Neural cell (in vitro differentiated cells): ENCODE results near the gene OBSCN. TPM values are rescaled to one million over a fixed set of nuclear protein-coding genes. Genes with fewer than 3 reads are reported as not detected.

ENCODE experiments used
- H2AFZ ChIP-seq: fragments of 200-600, 300-800 bp; sonication (generic), shearing (Covaris generic); 2 replicates; pipeline ENCODE4 v1.6.0; 2014; ENCODE audit warnings: low read depth, mild to moderate bottlenecking, antibody characterized with exemption, low read length, moderate library complexity
- H3F3A ChIP-seq: fragments of 200-600 bp; shearing (Covaris generic); 2 replicates; pipeline ENCODE4 v1.6.1; 2016; ENCODE audit warnings: mild to moderate bottlenecking, moderate library complexity, mixed read lengths, antibody characterized with exemption, low read length; ENCODE audit not compliant: insufficient read depth, poor library complexity, severe bottlenecking
- H3K27ac ChIP-seq: fragments of 200-600, 300-800 bp; sonication (generic), shearing (Covaris generic); 2 replicates; pipeline ENCODE4 v1.5.1; 2014; ENCODE audit warnings: mild to moderate bottlenecking, low read length, moderate library complexity
- H3K27me3 ChIP-seq: fragments of 300-800, 200-600 bp; sonication (generic), shearing (Covaris generic); 2 replicates; pipeline ENCODE4 v1.6.0; 2014; ENCODE audit warnings: mild to moderate bottlenecking, low read depth, low read length, moderate library complexity; ENCODE audit not compliant: insufficient read depth
- H3K36me3 ChIP-seq: fragments of 300-800, 200-600 bp; sonication (generic), shearing (Covaris generic); 2 replicates; pipeline ENCODE4 v1.5.1; 2014; ENCODE audit warnings: mild to moderate bottlenecking, antibody characterized with exemption, low read length, moderate library complexity; ENCODE audit not compliant: insufficient read depth
- H3K4me2 ChIP-seq: fragments of 300-800, 200-600 bp; sonication (generic), shearing (Covaris generic); 2 replicates; pipeline ENCODE4 v1.6.0; 2014; ENCODE audit warnings: mild to moderate bottlenecking, low read length
- H3K4me3 ChIP-seq: fragments of 300-800, 200-600 bp; sonication (generic), shearing (Covaris generic); 2 replicates; pipeline ENCODE4 v1.5.1; 2014; ENCODE audit warnings: mild to moderate bottlenecking, low read length, moderate library complexity
- H3K79me2 ChIP-seq: fragments of 200-600 bp; shearing (Covaris generic); replicated peaks from 2 replicates; pipeline ENCODE4 v1.6.0; 2014; ENCODE audit warnings: mild to moderate bottlenecking, low read length, moderate library complexity; ENCODE audit not compliant: insufficient read depth
- H3K9ac ChIP-seq: fragments of 300-800, 200-600 bp; sonication (generic), shearing (Covaris generic); 2 replicates; pipeline ENCODE4 v1.6.1; 2016; ENCODE audit warnings: mild to moderate bottlenecking, low read length, mixed read lengths
- H3K9me2 ChIP-seq: fragments of 200-600 bp; shearing (Covaris generic); 2 replicates; pipeline ENCODE4 v1.6.1; 2016; ENCODE audit warnings: mild to moderate bottlenecking, low read length, mixed read lengths; ENCODE audit not compliant: insufficient read depth
- H3K9me3 ChIP-seq: fragments of 200-600, 300-800 bp; sonication (generic), shearing (Covaris generic); 2 replicates; pipeline ENCODE4 v1.6.1; 2016; ENCODE audit warnings: mild to moderate bottlenecking, mixed run types, low read length, moderate library complexity, mixed read lengths
- H4K20me1 ChIP-seq: fragments of 200-600 bp; shearing (Covaris generic); 2 replicates; pipeline ENCODE4 v1.6.1; 2016; ENCODE audit warnings: mild to moderate bottlenecking, mixed run types; ENCODE audit not compliant: insufficient read depth
- EP300 ChIP-seq: fragments of 450-650 bp; conservative IDR thresholded peaks from 2 replicates; pipeline ENCODE4 v1.6.1; 2014; ENCODE audit warnings: antibody characterized with exemption, mild to moderate bottlenecking, moderate library complexity; ENCODE audit not compliant: poor library complexity, severe bottlenecking
- EZH2 ChIP-seq: fragments of 200-600, 300-800 bp; shearing (Covaris generic), sonication (generic); IDR thresholded peaks from 2 replicates; pipeline ENCODE4 v1.6.1; 2014; ENCODE audit warnings: antibody characterized with exemption, low read length, borderline replicate concordance, mild to moderate bottlenecking; ENCODE audit not compliant: insufficient read depth, poor library complexity, severe bottlenecking
- MXI1 ChIP-seq: fragments of 450-650 bp; conservative IDR thresholded peaks from 2 replicates; pipeline ENCODE4 v1.6.1; 2014; ENCODE audit warnings: antibody characterized with exemption, mild to moderate bottlenecking; ENCODE audit not compliant: poor library complexity, severe bottlenecking
- POLR2AphosphoS5 ChIP-seq: IDR thresholded peaks from 2 replicates; pipeline ENCODE4 v1.6.1; 2012
- RAD21 ChIP-seq: fragments of 450-650 bp; conservative IDR thresholded peaks from 2 replicates; pipeline ENCODE4 v1.6.1; 2014; ENCODE audit warnings: antibody characterized with exemption, mild to moderate bottlenecking, moderate library complexity
- SMC3 ChIP-seq: fragments of 450-650 bp; conservative IDR thresholded peaks from 2 replicates; pipeline ENCODE4 v1.6.1; 2014; ENCODE audit warnings: antibody characterized with exemption, mild to moderate bottlenecking, moderate library complexity; ENCODE audit not compliant: poor library complexity
- TAF1 ChIP-seq: IDR thresholded peaks from 2 replicates; pipeline ENCODE4 v1.6.1; 2012; ENCODE audit warnings: low read depth
- polyA plus RNA-seq: library from polyadenylated mRNA; depleted of rRNA; stranded (reverse); fragments of >200 nt; gene quantifications from 2 replicates; pipeline ENCODE4 v1.2.3, GENCODE V29; 2014
- TF ChIP-seq, protein P1 (sequence below): IDR thresholded peaks from 2 replicates; pipeline ENCODE4 v1.6.1; 2012; ENCODE audit warnings: borderline replicate concordance
- TF ChIP-seq, protein P2 (sequence below): fragments of 450-650 bp; IDR thresholded peaks from 2 replicates; pipeline ENCODE4 v1.5.1; 2014; ENCODE audit warnings: antibody characterized with exemption, mild to moderate bottlenecking, moderate library complexity; ENCODE audit not compliant: poor library complexity, severe bottlenecking

The OBSCN gene
- polyA plus RNA-seq, 1 donor from 2014 or later: 7.2 TPM

DNA sequence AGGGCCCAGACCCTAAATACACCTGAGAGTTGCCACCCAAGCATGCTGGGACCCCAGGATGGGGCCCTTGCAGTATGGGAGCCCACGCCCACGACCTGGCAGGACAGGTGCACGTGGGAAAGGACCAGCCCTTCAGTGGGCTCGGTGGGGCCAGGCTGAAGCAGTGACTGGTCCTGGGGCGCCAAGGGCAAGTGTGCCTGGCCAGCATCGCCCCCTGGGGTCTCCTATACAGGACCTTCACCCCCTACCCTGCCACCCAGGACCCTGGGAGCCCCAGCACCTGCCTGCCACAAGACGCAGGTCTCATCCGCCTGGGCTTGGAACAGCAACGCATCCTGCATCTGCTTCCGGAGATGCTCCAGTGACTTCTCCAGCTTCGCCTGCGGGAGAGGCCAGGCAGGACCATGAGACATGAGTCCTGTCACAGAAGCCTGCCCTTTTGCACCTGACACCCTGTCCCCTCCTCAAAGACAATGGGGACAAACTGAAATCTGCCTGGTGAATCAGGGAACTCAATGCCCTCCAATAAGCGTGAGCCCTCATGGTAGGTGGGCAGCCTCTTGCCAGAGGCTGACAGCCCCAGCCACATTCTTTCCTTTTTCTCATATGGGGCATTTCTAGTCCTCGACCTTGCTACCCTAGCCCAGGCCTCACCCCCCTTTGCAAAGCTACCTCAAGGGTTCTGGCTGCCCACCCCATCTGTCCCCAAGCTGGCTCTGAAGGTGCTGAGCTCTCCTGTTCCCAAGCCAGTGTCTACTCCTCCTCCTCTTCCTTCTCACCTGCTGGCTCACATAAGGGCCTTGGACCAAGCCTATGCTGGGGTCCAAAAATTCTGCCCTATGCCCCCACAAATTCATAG is 194.2 kb downstream of the OBSCN start:
- TF ChIP-seq MXI1 (no peak), EZH2 (no peak), POLR2AphosphoS5 (no peak), SMC3 (no peak), EP300 (no peak), TAF1 (no peak), RAD21 (no peak)
- TF ChIP-seq, protein P1, sequence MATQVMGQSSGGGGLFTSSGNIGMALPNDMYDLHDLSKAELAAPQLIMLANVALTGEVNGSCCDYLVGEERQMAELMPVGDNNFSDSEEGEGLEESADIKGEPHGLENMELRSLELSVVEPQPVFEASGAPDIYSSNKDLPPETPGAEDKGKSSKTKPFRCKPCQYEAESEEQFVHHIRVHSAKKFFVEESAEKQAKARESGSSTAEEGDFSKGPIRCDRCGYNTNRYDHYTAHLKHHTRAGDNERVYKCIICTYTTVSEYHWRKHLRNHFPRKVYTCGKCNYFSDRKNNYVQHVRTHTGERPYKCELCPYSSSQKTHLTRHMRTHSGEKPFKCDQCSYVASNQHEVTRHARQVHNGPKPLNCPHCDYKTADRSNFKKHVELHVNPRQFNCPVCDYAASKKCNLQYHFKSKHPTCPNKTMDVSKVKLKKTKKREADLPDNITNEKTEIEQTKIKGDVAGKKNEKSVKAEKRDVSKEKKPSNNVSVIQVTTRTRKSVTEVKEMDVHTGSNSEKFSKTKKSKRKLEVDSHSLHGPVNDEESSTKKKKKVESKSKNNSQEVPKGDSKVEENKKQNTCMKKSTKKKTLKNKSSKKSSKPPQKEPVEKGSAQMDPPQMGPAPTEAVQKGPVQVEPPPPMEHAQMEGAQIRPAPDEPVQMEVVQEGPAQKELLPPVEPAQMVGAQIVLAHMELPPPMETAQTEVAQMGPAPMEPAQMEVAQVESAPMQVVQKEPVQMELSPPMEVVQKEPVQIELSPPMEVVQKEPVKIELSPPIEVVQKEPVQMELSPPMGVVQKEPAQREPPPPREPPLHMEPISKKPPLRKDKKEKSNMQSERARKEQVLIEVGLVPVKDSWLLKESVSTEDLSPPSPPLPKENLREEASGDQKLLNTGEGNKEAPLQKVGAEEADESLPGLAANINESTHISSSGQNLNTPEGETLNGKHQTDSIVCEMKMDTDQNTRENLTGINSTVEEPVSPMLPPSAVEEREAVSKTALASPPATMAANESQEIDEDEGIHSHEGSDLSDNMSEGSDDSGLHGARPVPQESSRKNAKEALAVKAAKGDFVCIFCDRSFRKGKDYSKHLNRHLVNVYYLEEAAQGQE: no peak
- TF ChIP-seq, protein P2, sequence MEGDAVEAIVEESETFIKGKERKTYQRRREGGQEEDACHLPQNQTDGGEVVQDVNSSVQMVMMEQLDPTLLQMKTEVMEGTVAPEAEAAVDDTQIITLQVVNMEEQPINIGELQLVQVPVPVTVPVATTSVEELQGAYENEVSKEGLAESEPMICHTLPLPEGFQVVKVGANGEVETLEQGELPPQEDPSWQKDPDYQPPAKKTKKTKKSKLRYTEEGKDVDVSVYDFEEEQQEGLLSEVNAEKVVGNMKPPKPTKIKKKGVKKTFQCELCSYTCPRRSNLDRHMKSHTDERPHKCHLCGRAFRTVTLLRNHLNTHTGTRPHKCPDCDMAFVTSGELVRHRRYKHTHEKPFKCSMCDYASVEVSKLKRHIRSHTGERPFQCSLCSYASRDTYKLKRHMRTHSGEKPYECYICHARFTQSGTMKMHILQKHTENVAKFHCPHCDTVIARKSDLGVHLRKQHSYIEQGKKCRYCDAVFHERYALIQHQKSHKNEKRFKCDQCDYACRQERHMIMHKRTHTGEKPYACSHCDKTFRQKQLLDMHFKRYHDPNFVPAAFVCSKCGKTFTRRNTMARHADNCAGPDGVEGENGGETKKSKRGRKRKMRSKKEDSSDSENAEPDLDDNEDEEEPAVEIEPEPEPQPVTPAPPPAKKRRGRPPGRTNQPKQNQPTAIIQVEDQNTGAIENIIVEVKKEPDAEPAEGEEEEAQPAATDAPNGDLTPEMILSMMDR: no peak
- no peak overlapping the region for H2AFZ ChIP-seq
- no peaks in the 10 kb centered on the region for H3K9me3 ChIP-seq
- no peaks in the 10 kb centered on the region for H3K36me3 ChIP-seq
- no peaks in the 10 kb centered on the region for H4K20me1 ChIP-seq
- H3K79me2 ChIP-seq: peaks cover 21% of the 10 kb centered on the region
- no peak overlapping the region for H3K4me2 ChIP-seq
- no peaks in the 10 kb centered on the region for H3K9me2 ChIP-seq
- H3K4me3 ChIP-seq: no peak overlapping the region
- no peak overlapping the region for H3K27ac ChIP-seq
- H3K27me3 ChIP-seq: no peaks in the 10 kb centered on the region
- H3K9ac ChIP-seq: no peak overlapping the region
- no peaks in the 10 kb centered on the region for H3F3A ChIP-seq

DNA sequence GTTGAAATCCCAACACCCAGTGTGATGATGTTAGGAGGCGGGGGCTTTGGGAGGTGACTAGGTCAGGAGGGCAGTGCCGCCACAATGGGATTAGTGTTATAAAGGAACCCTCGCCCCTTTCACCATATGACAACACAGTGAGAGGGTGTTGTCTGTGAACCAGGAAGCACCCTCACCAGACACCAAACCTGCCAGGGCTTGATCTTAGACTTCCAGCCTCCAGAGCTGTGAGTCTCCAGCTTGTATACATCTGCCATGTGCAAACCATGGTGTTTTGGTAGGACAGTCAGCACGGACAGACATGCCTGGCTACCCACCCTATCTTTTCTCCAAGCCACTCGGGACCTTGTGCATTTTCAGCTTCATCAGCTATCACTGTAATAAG is 194.8 kb downstream of the OBSCN start:
- TF ChIP-seq TAF1 (no peak), SMC3 (no peak), RAD21 (no peak), MXI1 (no peak), EP300 (no peak), EZH2 (no peak), POLR2AphosphoS5 (no peak)
- TF ChIP-seq, protein P2: no peak
- TF ChIP-seq, protein P1: no peak
- Histone ChIP-seq H3K36me3 (no peaks in the 10 kb centered on the region), H3K27ac (no peak overlapping the region), H3F3A (no peaks in the 10 kb centered on the region), H3K79me2 (peaks cover 26% of the 10 kb centered on the region), H3K9me2 (no peaks in the 10 kb centered on the region), H3K9me3 (no peaks in the 10 kb centered on the region), H3K4me3 (no peak overlapping the region), H2AFZ (no peak overlapping the region), H3K4me2 (no peak overlapping the region), H4K20me1 (no peaks in the 10 kb centered on the region), H3K27me3 (no peaks in the 10 kb centered on the region), H3K9ac (no peak overlapping the region)
